Measurements from ENCODE around the gene FOXC1.

Gene FOXC1

GRCh38 chr6:1643830-1644445, 34.2 kb downstream of the FOXC1 start:
- DNase-seq (ENCODE audit: low spot score), result no peak
- no peak for TF ChIP-seq CTCF (IDR thresholded peaks at IDR 0.05)
- no peak overlapping the region for H3K27ac ChIP-seq
- no peak overlapping the region for H3K4me3 ChIP-seq

GRCh38 chr6:1644516-1645060, 34.9 kb downstream of the FOXC1 start:
- Histone ChIP-seq H3K27ac (no peak overlapping the region), H3K4me3 (no peak overlapping the region)
- DNase-seq (ENCODE audit: low spot score), result no peak
- TF ChIP-seq CTCF (IDR thresholded peaks at IDR 0.05), result no peak

- no peak for TF ChIP-seq CTCF (IDR thresholded peaks at IDR 0.05)
- Histone ChIP-seq H3K4me3 (no peak overlapping the region), H3K27ac (no peak overlapping the region)
- DNase-seq (ENCODE audit: low spot score), result no peak
Measured at GRCh38 chr6:1645466-1646185, 35.9 kb downstream of the FOXC1 start.

- Histone ChIP-seq H3K4me3 (no peak overlapping the region), H3K27ac (no peak overlapping the region)
- no peak for DNase-seq (ENCODE audit: low spot score)
- no peak for TF ChIP-seq CTCF (IDR thresholded peaks at IDR 0.05)
Measured at GRCh38 chr6:1651362-1651761, 41.6 kb downstream of the FOXC1 start.

- DNase-seq (ENCODE audit: low spot score), result no peak
- no peak overlapping the region for H3K4me3 ChIP-seq
- no peak for TF ChIP-seq CTCF (IDR thresholded peaks at IDR 0.05)
- no peak overlapping the region for H3K27ac ChIP-seq
Measured at GRCh38 chr6:1652842-1653241, 43.1 kb downstream of the FOXC1 start.

- Histone ChIP-seq H3K4me3 (no peak overlapping the region), H3K27ac (no peak overlapping the region)
- no peak for DNase-seq (ENCODE audit: low spot score)
- no peak for TF ChIP-seq CTCF (IDR thresholded peaks at IDR 0.05)
Measured at GRCh38 chr6:1654054-1654453, 44.3 kb downstream of the FOXC1 start.
